MCF 10A (cell line): ENCODE results near the gene MYMX. TPM values are rescaled to one million over a fixed set of nuclear protein-coding genes. Genes with fewer than 3 reads are reported as not detected.

Experiments
- BruUV-seq: library from RNA; stranded (reverse); fragments of 400-500 nt; replicated peaks from 2 replicates; lab custom pipeline; 2021; lab: Mats Ljungman, UMichigan
- CTCF ChIA-PET: fragments of 300-600 bp; sonication (Branson Sonifier 250); formaldehyde crosslinking; extraction: SDS; loops from one replicate; lab custom pipeline; 2021; ENCODE audit warnings: antibody characterized with exemption, inconsistent platforms; lab: Yijun Ruan, JAX
- POLR2A ChIA-PET: fragments of 300-600, 350-650 bp; sonication (Branson Sonifier 250); formaldehyde crosslinking; extraction: SDS; loops from one replicate; lab custom pipeline; 2020; ENCODE audit warnings: antibody characterized with exemption, inconsistent platforms; lab: Yijun Ruan, JAX
- DNase-seq: peaks from one replicate; pipeline ENCODE4 v3.0.0-alpha.2; 2018; ENCODE audit not compliant: unreplicated experiment
- H3K27ac Mint-ChIP-seq: one replicate; pipeline ENCODE4 v1.8.0; 2022; ENCODE audit warnings: mild to moderate bottlenecking, low read depth, mixed read lengths; ENCODE audit not compliant: unreplicated experiment
- H3K27me3 Mint-ChIP-seq: one replicate; pipeline ENCODE4 v1.8.0; 2022; ENCODE audit warnings: mixed read lengths; ENCODE audit not compliant: insufficient read depth, unreplicated experiment
- H3K36me3 Mint-ChIP-seq: one replicate; pipeline ENCODE4 v1.8.0; 2022; ENCODE audit warnings: mild to moderate bottlenecking, moderate library complexity, mixed read lengths; ENCODE audit not compliant: insufficient read depth, unreplicated experiment
- H3K4me1 Mint-ChIP-seq: one replicate; pipeline ENCODE4 v1.8.0; 2022; ENCODE audit warnings: mixed read lengths; ENCODE audit not compliant: insufficient read depth, unreplicated experiment
- H3K4me3 Mint-ChIP-seq: one replicate; pipeline ENCODE4 v1.8.0; 2022; ENCODE audit warnings: mild to moderate bottlenecking, moderate library complexity, mixed read lengths; ENCODE audit not compliant: unreplicated experiment
- H3K9me3 Mint-ChIP-seq: one replicate; pipeline ENCODE4 v1.8.0; 2022; ENCODE audit warnings: mixed read lengths; ENCODE audit not compliant: unreplicated experiment
- intact Hi-C: fragments of 100-400 bp; cut with micrococcal nuclease; formaldehyde crosslinking; loops from 2 replicates; pipeline ENCODE4 v1.14.1; 2022
- total RNA-seq: library from RNA; stranded (reverse); gene quantifications from 2 replicates; pipeline ENCODE4 v1.2.3, GENCODE V29; 2022
- TF ChIP-seq, protein P1 (sequence below): fragments of 200-600 bp; IDR thresholded peaks from one replicate; pipeline ENCODE4 v1.8.0; 2022; ENCODE audit warnings: antibody characterized with exemption, mild to moderate bottlenecking; ENCODE audit not compliant: unreplicated experiment

MYMX gene
- total RNA-seq, 1 experiment from 2014 or later: not detected

DNA sequence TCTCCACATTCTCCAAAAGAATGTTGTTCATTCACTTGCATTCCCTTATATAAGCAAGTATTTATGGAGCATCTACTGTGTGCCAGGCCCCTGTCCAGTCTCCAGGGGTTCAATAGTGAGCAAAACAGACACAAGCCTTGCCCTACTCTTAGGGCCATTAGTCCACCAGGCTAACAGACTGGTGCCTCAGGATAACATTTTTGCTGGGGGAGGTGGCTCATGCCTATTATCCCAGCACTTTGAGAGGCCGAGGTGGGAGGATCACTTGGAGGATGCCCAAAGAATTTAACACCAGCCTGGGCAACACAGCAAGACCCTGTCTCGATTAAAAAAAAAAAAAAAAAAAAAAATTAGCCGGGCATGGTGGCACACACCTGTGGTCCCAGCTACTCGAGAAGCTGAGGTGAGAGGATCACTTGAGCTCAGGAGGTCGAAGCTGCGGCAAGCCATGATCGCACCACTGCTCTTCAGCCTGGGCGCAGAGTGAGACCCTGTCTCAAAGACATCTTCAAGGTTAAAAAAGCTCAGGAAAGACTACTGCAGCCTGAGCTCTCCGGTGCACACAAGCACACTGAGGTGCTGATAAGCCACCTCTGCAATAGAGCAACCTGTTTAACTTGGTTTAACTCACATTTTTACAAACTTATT, 38.2 kb upstream of the MYMX start:
- intact Hi-C loops: no loop called here
- BruUV-seq: no TSS peak
- ChIA-PET POLR2A (interaction anchor here (0.9 kb wide), 1 partner anchor 11 kb away, joined by 4 read pairs; no protein-coding TSS in a partner anchor), CTCF (interaction anchor here (0.6 to 1.3 kb wide), 4 partner anchors 35 to 125 kb away, joined by 3 to 5 read pairs (median 4); no protein-coding TSS in a partner anchor)
- Mint-ChIP-seq H3K36me3 (no peaks in the 10 kb centered on the region), H3K4me1 (peaks cover 9% of the 10 kb centered on the region), H3K27ac (no peak overlapping the region), H3K4me3 (no peak overlapping the region), H3K27me3 (no peaks in the 10 kb centered on the region), H3K9me3 (no peaks in the 10 kb centered on the region)
- TF ChIP-seq, protein P1, sequence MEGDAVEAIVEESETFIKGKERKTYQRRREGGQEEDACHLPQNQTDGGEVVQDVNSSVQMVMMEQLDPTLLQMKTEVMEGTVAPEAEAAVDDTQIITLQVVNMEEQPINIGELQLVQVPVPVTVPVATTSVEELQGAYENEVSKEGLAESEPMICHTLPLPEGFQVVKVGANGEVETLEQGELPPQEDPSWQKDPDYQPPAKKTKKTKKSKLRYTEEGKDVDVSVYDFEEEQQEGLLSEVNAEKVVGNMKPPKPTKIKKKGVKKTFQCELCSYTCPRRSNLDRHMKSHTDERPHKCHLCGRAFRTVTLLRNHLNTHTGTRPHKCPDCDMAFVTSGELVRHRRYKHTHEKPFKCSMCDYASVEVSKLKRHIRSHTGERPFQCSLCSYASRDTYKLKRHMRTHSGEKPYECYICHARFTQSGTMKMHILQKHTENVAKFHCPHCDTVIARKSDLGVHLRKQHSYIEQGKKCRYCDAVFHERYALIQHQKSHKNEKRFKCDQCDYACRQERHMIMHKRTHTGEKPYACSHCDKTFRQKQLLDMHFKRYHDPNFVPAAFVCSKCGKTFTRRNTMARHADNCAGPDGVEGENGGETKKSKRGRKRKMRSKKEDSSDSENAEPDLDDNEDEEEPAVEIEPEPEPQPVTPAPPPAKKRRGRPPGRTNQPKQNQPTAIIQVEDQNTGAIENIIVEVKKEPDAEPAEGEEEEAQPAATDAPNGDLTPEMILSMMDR: no peak
- DNase-seq: no peak

DNA sequence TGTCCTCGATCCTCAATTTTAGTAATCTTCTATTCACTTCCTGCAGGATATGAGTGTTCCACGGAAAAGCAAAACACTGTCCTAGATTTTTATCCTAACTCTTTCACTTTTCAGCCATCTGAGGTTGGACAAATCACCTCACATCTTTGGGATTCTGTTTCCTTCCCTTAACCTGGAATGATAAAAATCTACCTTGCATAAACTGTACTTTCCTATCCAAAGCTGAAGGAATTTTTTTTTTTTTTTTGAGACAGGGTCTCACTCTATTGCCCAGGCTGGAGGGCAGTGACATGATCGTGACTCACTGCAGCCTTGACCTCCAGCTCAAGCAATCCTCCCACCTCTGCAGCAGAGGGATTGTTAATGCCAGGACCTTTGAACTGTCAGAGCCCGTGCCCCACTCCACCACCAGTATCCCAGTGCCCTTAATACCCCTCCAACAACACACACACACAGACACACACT, 37.6 kb upstream of the MYMX start:
- H3K27ac Mint-ChIP-seq: no peak overlapping the region
- H3K27me3 Mint-ChIP-seq: no peaks in the 10 kb centered on the region
- ChIA-PET CTCF (interaction anchor here (0.6 to 1.3 kb wide), 4 partner anchors 34 to 125 kb away, joined by 3 to 5 read pairs (median 4); no protein-coding TSS in a partner anchor), POLR2A (interaction anchor here (0.9 kb wide), 1 partner anchor 10 kb away, joined by 4 read pairs; no protein-coding TSS in a partner anchor)
- peak; percentile 13 for DNase-seq
- H3K4me3 Mint-ChIP-seq: no peak overlapping the region
- intact Hi-C loops: no loop called here
- no TSS peak for BruUV-seq
- peaks cover 9% of the 10 kb centered on the region for H3K4me1 Mint-ChIP-seq
- no peaks in the 10 kb centered on the region for H3K9me3 Mint-ChIP-seq
- H3K36me3 Mint-ChIP-seq: no peaks in the 10 kb centered on the region
- TF ChIP-seq, protein P1: no peak

DNA sequence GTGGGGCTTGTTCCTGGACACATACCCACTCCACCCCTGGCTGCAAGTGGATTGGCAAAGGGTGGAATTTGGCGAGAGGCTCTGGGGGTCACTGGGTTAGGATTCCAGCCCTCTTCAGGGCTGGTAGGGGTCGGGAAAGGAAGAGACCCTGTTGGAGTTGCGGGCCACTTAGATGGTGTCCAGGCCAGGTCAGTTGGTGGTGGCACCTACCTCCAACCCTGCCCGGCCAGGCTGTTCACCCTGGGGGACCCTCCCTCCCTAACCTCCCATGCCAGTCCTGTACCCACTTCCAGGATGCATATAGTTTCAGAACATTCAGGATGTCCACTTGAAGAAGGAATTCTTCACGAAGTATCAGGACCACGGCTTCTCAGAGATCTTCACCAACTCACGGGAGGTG, 37.1 kb upstream of the MYMX start:
- no peak for DNase-seq
- Mint-ChIP-seq H3K27me3 (no peaks in the 10 kb centered on the region), H3K4me3 (no peak overlapping the region), H3K9me3 (no peaks in the 10 kb centered on the region), H3K27ac (no peak overlapping the region), H3K4me1 (peaks cover 9% of the 10 kb centered on the region), H3K36me3 (no peaks in the 10 kb centered on the region)
- TF ChIP-seq, protein P1: no peak
- CTCF ChIA-PET: no interaction called here
- intact Hi-C loops: no loop called here
- POLR2A ChIA-PET: interaction anchor here (0.9 kb wide), 1 partner anchor 10 kb away, joined by 4 read pairs; no protein-coding TSS in a partner anchor
- no TSS peak for BruUV-seq

DNA sequence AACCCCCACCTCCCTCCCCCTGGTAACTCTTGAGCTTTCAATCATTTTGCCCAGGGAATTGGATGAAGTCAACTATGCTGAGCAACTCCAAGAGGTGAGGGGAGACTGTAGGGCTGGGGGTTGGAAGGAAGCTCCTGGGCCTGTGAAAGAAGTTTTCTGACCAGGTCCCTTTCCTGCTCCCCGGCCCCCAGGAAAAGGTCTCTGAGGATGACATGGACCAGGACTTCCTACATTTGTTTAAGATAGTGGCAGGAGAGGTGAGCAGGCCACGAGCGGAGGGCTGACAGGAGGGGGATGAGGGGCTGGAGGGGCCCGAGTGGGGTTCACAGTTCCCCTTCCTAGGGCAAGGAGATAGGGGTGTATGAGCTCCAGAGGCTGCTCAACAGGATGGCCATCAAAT, 36.3 kb upstream of the MYMX start:
- Mint-ChIP-seq H3K9me3 (no peaks in the 10 kb centered on the region), H3K4me3 (no peak overlapping the region), H3K27ac (no peak overlapping the region), H3K4me1 (peaks cover 9% of the 10 kb centered on the region), H3K36me3 (no peaks in the 10 kb centered on the region), H3K27me3 (peaks cover 6% of the 10 kb centered on the region)
- intact Hi-C loops: no loop called here
- ChIA-PET CTCF (interaction anchor here (0.7 to 1.8 kb wide), 3 partner anchors 11 to 54 kb away, joined by 3 to 7 read pairs (median 4); no protein-coding TSS in a partner anchor), POLR2A (no interaction called here)
- TF ChIP-seq, protein P1: no peak
- no TSS peak for BruUV-seq
- no peak for DNase-seq
